ENCODE data around the gene GFAP.

Gene GFAP

DNA sequence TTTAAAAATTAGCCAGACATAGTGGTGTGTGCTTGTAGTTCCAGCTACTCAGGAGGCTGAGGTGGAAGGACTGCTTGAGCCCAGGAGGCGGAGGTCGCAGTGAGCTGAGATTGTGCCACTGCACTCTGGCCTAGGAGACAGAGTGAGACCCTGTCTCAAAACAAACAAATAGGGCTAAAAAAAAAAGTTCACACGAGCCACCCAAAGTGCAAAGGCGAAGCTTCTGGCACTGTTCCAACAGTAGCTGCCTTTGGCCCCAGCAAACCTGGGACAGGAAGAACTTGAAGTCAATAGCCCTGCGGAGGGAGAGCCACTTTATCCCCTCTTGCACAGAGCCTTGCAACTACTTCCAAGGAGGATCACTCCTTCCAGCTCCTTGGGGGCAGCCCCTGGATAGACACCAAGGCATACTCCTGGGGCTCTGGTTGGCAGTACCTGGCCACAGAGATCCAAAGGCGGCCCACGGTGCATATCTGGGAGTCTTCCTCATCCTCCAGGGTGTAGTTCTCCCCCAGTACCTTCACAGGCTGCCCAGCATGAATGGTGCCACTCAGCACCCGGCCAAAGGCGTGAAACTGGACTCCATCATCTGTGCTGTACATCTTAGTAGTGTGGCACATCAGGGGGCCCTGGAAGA is 52.9 kb downstream of the GFAP start:
- TF ChIP-seq, protein P1, sequence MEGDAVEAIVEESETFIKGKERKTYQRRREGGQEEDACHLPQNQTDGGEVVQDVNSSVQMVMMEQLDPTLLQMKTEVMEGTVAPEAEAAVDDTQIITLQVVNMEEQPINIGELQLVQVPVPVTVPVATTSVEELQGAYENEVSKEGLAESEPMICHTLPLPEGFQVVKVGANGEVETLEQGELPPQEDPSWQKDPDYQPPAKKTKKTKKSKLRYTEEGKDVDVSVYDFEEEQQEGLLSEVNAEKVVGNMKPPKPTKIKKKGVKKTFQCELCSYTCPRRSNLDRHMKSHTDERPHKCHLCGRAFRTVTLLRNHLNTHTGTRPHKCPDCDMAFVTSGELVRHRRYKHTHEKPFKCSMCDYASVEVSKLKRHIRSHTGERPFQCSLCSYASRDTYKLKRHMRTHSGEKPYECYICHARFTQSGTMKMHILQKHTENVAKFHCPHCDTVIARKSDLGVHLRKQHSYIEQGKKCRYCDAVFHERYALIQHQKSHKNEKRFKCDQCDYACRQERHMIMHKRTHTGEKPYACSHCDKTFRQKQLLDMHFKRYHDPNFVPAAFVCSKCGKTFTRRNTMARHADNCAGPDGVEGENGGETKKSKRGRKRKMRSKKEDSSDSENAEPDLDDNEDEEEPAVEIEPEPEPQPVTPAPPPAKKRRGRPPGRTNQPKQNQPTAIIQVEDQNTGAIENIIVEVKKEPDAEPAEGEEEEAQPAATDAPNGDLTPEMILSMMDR (IDR thresholded peaks at IDR 0.05), result no peak

DNA sequence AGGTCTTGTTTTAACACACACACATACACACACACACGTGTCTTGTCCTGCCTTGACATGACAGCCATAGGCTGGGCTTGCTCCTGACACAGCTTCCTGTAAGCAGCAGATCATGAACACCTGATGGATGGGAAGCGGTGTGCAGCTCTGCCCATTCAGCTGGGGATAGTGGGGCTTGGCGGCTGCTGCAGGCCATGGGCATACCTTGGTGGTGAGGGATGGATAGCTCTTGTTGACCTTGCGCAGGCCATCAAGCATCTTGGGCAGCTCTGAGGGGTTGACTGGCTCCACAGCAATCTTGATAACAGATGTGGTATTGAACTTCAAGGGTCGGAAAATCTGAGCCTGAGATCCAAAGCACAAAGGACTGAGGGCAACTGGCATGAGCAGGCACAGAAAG is 55.6 kb downstream of the GFAP start:
- TF ChIP-seq, protein P1 (IDR thresholded peaks at IDR 0.05), result no peak

DNA sequence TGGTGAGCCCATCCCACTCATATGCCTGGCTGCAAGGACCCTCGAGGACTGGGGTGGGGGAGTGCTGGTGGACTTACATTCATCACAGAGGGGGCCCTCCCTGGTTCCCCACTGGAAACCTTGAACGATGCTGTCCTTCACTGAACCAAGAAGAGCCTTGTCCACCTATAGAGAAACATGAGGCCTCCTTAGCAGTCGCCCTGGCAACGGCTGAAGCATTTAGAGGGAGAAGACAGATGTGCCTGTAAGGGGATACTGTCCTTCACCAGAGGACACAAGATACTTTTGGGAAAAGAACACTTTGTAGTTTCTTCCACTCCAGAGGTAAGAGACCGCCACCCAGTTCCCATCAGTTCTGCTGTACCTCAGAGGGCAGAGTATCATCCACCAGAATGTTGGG is 61.1 kb downstream of the GFAP start:
- TF ChIP-seq, protein P1 (IDR thresholded peaks at IDR 0.05), result no peak

Data from LNCAP (cell line).